NCI-H510A treated with DMSO at 0.1 percent for 48 hours (cell line): Measurements from ENCODE around the gene MTA3.

Experiments used
- DNase-seq: peaks from one replicate; lab custom pipeline; 2025; lab: John Stamatoyannopoulos, UW

The MTA3 gene

DNA sequence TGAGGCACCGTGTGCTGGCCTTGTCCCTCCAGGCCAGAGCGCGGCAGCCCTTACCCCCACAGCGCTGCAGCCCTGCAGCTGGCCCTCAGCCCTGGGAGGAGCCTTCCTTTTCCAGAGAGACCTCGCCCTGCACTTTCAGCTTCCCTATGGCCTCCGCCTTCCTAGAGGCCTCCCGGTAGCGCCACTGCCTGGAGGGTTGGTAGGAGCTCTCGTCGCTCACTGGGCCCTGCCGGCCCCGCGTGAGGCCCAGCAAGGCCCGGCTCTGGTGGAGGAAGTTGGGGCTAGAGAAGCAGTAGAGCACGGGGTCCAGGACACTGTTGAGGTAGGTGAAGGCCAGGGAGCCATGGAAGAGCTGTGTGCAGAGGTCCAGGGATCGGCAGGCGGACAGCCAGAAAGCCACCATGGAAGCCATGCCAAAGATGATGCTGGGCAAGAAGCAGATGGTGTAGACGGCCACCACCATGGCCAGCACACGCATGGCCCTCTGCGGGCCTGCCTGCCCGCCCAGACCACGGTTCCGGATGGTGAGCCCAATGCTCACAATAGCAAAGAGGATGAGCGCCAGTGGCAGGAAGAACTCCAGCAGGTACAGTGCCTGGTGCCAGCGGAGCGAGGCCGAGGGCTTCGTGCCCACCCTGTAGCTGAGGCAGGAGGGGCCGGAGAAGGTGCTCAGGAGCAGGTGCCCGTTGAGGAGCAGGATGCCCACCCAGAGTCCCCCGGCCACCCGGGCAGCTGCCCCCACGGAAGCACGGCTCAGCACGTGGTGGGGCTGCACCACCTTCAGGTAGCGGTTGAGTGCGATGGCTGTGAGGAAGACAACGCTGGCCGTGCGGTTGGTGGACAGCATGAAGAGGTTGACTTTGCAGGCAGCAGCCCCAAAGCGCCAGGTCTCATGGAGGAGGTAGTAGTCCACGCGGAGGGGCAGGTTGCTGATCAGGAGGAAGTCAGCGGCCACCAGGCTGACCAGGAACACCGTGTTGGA, 194.7 kb downstream of the MTA3 start:
- no peak for DNase-seq

DNA sequence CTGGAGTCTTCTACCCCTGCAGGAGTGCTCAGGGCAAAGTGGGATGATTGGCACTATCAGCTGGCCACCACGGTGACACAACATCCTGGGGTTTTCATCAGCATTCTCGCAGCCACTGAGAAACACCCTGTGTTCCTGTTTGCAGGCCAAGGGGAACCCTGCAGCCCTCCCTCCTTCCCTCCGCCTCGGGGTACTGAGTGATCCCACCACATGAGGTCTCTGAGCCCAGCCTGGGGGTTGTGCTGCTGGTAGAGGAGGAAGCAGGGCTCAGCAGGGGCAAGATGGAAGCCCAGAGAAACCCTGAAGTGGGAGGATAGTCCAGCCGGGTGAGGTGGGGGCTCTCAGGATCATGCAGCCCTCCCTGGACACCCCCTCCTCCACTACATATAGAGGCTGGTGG, 195.7 kb downstream of the MTA3 start, which contains the start of gene OXER1:
OXER1 (minus strand) TSS at position 40 of the 400 bp plus-strand sequence. CDS start 73 bp downstream, outside the sequence.
- DNase-seq, result no peak

DNA sequence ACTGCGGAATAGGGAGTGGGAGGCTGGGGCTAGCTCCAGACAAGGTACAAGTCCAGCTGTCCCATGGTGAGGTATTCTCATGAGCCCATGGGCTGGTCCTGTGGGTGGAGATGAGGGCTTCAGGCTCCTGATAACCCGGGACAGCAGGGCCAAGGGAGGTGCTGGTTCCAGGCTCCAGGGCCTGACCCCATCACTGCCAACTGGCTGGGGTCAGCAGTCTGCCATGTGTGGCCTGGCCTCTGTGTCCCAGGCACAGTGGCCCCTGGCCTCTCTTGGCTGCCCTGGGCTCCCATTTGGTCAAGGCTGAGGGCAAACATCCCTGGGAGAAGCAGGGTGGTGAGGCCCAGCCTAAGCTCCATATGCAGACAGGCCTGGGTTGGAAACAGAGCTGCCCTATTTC, 196.5 kb downstream of the MTA3 start:
- no peak for DNase-seq

DNA sequence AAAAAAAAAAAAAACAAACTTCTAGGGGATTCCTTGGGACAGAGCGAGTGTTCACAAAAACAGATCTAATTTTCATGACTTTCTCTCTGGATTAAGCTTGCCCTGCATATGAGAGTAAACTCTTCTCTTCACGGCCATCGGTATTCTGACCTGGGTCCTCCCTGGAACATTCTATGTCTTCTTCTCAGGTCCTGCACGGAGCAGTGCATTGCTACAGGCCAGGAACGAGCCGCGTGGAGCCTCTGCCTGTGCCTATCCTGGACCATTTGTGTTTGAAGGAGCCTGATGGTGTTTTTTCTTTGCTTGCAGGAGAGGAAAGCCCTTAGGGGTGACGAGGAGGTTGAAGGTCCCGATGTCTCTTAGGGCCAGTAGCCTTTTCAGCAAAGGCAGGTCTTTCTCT, 197.3 kb downstream of the MTA3 start:
- no peak for DNase-seq

DNA sequence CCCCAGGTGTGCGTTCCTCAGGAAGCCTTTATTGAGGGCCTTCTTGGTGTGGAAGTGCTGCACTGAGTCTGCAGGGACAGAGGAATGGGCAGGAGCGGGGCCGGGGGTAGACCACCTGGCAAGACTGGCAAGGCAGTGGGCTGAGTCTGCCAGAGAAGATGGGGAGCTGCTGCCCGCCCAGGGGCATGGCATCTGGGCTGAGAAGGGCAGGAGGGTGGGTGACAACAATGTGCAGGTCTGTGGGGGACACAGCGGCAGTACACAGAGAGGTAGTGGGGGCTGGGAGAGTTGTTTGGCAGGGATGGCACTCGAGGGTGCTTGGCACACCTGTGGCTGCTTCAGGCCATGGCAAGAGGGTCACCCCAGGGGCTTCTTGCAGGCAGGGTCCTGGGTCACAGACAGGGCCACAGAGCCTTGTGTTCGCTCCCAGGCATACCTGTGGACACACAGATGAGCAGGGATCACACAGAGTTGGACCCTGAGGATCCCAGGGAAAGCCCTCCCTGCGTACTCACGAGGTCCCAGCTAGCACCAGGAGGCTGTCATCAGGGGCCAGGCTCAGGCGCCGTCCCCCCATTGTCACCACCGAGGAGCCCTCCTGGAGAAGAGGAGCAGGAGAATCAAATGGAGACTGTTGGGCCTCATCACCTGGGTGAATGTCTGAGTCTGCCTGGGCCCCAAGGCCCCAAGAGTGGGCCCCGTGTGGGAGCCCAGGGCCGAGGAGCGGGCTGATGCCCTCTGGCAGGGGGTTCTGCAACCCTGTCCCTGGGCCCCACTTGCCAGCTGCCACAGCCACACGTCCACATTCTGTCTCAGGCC, 198.9 kb downstream of the MTA3 start:
- no peak for DNase-seq

DNA sequence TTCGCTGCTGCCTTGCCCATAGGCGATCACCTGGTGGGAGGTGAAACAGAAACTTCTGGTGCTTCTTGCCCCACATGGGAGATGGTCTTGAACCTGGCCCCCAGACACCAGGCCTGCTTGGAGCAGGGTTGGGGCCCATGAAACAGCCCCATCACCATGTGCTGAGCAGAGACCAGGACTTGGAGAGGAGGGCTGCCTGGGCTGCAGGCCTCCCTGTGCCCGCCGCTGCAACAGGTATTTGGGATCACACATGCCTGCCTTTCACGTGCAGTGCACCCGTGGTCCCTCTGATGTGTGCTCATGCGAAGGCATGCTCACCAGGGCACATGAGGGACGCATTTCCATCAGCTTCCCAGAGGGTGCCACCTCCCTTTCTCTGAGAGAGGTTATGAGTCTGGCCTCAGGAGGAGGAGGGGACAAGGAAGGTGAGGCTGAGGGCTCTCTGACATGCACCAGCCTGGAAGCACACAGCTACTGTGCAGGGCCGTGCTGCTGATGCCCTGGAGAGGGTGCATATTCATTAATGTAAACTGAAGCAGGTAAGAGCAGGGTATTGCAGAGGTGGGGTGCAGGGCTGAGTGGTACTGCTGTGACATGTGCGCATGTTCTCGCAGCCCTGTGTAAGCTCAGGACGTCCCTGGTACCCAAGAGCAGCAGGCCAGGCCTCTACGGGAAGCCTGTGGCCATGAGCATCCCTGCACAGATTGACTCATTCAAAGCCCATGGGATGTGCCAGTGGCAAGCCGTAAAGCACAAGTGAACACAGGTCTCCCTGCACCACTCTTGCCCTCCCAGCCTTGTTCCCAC, 199.7 kb downstream of the MTA3 start:
- DNase-seq, result no peak

DNA sequence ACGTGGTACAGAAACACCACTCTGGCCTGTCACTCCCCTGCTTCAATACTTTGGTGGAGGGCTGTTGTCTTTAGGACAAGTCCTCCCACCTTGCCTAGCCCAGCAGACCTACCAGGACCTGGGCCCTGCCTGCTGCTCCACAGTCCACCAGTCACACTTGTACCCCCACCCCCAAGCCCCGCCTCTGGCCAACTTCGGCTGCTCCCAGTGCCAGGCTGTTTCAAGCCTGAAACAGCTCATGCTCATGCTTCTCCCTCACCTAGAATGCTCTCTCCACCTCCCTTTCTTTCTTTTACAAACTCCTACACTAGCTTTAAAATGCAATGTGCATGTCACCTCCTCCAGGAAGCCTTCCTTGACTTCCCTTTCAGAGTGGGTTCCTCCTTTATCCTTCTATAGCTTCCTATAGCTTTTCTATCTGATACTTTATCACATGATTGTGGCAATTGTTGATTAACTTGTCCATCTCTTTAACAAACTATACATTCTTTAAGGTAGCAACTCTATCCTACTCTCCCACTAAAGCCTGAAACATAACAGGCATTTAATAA, 200.3 kb downstream of the MTA3 start:
- DNase-seq, result no peak

DNA sequence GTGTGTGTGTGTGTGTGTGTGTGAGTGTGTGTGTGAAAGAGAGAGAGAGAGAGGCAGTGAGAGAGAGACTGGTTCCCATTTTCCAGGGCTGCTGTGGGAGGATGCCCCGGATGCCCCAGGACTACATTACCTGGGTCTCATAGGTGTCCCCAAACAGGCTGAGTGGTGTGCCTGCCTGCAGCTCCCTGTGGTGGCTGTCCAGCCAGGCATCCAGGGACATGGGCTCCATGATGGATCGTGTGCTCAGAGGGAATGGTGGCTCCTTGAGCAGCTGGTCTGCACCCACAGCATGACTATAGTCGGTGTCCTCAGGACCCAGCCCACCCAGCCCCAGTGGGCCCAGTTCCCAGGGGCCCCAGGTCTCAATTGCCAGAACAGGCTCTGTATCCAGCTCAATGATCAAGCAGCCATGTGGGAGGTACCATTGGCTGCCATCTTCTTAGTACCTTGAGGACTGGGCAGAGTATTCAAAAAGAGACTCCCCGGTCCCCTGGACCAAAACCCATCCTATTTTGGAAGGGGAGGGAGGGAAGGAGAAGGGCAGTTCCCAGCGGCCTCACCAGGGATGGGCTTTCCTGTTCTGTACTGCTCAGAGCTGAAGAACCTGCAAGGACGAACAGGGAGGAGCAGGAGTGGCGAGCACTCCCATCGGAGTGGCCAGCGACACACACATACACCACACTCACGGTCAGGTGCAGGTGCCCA, 201.3 kb downstream of the MTA3 start:
- DNase-seq, result no peak

DNA sequence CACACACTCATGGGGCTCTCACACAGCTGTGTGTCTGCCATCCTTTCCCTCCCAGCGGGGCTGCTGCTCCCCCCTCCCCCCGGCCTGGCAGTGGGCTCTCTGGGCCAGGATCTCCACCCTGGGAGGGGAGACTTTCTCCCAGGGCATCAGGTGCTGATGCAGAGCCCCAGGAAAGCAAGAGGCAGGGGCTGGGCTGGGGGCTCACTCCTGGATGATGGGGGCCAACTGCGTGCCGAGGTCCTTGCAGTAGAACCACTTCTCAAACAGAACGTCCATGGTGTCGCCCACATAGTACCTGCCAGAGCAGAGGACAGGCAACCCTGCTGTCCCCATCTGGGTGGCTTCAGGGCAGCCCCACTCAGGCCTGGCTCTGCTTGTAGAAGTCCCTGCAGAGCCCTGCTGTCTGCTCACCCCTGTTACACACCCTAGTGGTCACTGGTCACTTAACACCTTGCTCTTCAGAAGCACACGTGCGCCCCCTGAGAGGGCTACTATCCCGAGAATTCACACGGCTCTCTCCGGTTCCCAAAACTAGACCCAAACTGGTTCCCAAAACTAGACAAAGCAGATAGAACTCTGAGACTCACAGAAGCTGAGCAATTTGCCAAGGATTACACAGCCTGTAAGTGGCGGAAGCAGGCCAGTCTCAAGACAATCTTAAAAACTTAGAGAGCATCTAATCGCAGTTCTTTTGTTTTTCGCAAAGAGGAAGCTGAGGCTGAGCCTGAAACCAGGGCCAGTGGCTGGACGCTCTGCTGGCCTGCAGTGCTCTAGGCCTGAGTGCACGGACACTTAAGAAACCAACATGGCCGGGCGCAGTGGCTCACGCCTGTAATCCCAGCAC, 202.1 kb downstream of the MTA3 start:
- DNase-seq, result no peak

DNA sequence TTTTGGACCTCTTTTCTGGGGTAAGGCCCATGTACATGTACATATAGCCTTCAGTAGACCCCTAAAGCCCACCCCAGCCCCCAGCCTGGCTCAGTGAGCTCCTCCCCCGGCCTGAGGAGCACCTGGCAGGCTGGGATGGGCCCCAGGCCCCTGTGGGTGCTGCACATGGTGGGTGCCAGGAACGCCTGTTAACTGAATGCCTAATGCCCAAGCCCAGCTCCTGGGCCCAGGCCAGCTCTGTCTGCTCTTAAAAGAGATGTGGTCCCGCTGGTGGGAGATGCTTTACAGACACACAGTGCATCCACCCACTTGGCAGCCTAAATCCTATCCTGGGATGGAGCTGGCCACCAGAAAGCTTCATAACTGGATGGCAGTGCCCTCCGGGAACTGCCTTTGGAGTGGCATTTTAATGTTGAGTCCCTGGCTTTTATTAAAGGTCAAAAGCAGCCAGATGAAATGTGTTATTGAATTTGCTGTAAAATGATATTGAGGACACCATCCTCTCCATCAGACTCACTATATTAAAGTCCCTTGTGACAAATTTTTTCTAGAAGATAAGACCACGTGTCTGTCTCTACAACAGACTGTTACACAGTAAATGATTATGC, 203.2 kb downstream of the MTA3 start:
- DNase-seq, result no peak

DNA sequence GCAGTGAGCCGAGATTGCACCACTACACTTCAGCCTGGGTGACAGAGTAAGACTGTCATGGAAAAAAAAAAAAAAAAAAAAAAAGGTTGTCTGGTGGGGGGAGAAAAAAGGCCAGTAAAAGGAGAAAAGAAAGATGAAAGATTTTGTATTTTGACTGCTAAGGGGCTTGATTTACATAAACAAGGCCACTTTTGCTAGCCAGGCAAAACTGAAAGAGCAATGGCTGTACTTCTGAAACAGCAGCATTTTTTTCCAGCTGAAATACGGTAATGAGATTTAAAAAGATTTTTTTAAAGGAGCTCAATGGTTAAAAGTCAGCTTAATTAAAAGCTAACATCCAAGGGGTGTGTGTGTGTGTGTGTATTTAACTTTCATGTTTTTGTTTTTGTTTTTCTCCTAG, 206.8 kb downstream of the MTA3 start:
- no peak for DNase-seq

DNA sequence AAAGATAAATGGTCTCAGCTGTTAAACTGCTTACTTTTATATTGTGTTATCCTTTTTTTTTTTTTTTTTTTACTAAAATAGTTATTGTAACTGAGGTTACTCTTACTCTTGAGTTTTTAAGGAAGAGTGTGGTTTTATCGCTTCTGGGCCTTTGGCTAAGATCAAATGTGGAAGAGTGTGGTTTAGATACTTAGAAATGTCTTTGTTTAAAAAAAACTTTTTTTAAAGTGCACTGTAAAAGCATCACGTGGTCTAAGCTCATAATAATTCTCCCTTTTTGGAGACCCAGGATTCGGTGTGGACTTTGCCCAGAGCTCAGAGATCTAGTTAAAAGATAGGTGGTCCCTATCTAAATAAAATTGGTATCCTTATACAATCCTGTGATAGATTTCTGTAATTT, 207.4 kb downstream of the MTA3 start:
- no peak for DNase-seq

DNA sequence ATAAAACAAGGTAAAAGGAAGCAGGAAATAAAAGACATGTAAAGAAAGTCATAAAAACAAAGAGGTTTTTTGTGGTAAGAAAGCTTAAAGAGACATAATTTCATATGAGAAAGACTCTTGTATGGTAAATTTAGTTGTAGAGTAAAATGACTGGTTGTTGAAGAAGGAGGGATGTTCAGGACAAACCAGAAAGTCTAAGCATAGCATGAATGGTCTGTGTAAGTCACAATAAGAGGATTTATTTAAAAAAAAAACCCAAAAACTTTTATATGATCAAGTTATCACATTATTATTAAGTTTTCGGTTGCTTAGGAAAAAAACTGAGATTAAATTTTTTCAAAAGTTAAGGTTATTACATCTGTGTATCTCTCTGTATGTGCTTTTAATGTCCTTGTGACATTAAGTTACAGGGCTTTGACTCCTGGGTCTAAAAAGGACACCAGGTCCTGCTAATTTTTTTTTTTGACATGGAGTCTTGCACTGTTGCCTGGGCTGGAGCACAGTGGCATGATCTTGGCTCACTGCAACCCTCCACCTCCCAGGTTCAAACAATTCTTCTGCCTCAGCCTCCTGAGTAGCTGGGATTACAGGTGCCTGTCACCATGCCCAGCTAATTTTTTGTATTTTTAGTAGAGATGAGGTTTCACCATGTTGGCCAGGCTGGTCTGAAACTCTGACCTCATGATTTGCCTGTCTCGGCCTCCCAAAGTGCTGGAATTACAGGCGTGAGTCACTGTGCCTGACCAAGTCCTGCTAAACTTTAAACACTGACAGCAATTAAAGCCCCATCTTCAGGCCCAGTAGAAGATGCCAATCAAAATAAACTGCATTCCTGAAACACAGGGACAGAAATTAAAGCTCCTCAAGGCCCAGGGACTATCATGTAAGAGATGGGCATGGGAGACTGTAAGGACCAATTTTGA, 209.7 kb downstream of the MTA3 start:
- no peak for DNase-seq

DNA sequence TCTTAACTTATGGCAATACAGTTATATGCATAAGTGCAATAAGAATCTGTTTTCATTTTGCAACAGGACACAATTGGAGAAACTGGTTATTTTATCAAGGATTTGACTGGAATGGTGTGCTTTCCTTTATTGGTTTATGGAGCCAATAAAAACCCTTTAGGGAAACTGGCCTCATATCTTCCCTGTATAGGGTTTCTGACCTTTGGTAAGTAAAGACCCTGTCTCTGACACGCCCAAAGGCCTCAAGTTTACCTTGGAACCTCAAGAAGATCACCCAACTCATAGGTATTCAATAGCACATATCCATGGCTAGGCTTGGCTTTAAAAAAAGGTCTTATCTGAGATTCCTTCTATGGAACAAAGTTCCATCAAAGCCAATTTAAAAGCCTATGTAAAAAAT, 212.7 kb downstream of the MTA3 start:
- no peak for DNase-seq

DNA sequence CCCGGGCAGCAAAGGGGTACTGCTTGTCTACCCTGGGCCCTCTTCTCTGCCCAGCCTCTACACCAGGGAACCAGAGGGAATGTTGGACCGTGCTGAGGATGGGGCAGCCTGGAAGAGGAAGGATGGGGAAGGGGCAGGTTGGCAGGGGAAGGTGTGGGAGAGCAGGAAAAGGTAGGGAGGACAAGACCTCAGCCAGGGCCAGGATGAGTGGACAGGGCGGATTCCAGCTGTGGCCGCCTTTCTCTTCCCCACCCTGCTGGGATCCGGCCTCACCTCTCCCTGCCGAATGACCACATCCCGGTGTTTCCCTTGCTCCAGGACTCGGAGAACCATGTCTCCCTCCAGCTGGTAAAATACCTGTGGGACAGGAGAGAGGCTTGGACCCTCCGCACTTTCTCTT, 215.1 kb downstream of the MTA3 start:
- DNase-seq, result no peak

DNA sequence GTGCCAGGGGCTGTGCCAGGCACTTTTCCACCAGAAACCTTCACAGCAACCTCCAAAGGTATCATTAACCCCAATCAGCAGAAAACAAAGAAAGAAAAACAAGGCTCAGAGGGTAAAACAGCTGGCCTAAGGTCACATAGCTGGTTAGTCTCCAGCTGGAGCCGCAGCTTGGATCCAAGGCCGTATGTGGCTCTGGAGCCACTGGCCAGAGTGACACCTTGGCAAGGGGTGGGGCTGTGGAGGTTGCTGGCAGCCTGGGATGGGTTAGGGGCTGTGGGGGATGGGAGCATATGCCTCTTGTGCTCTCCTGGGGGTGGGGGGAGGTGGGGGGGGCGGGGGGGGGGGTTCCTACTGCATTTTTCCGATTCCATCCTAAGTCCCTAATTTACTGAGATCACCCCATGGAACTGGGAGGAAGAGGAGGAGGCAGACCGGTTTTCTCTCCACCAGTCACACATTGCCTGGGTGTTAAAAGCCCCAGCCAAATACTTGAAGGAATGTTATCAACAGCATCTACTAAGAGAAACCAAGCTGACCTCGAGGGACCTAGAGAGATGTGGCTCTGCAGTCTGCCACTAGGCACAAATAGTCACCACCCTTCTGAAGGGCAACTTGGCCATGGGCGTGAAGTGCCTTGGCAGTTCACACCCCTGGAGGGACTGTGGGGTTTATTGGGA, 215.9 kb downstream of the MTA3 start:
- DNase-seq, result no peak

DNA sequence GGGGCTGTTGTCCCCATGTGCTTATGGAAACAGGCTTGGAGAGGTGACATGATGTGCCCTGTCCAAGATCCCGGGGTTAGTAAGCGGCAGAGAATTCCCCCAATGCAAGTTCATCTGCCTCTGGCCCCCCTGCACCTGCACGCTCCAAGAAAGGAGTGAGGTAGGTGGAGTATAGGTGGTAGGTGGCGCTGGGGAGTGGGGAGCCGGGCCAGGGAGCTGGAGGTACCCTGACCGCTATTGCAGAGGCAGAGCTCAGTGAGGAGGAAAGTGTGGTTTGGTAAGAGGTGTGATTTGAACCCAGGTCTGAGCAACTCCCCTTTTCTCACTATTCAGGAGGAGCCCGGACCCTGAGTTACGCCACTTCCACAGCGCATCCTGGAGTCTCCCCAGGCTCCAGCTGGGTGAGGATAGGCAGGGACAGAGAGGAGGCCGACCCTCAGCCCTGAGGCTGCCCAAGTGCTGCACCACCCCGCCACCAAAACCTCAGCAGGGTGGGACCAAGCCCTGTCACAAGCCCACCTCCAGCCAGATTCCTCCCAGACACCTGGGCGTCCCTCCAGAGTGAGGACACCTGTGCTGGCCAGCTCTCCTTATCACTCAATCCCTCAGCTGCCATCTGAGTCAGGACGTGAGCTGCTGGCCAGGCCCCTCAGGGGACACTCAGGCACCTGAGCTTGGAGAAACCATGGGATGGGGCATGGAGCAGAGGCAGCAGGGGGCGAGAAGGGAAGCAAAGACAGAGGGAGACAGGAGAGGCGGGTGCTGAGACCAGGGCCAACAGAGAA, 218.3 kb downstream of the MTA3 start:
- DNase-seq, result no peak
